K562 (cell line): ENCODE measurements around the gene NOD2. TPM values are rescaled to one million over a fixed set of nuclear protein-coding genes. Genes with fewer than 3 reads are reported as not detected.

Experiments used
- ATAC-seq: fragments of 200-7000 bp; cut with Tn5 transposase; 3 replicates; pipeline ENCODE4 v1.9.1; 2020; ENCODE audit warnings: moderate library complexity
- BruUV-seq: library from RNA; stranded (reverse); fragments of 400-500 nt; replicated peaks from 2 replicates; lab custom pipeline; 2021; lab: Mats Ljungman, UMichigan
- CTCF ChIA-PET: fragments of 300-600 bp; formaldehyde crosslinking; extraction: SDS; loops from one replicate; lab custom pipeline; 2021; ENCODE audit warnings: low intra/inter-chr PET ratio; lab: Yijun Ruan, JAX
- POLR2A ChIA-PET: fragments of 300-600, 350-650 bp; sonication (Branson Sonifier 250); formaldehyde crosslinking; extraction: SDS; loops from one replicate; lab custom pipeline; 2021; ENCODE audit warnings: antibody characterized with exemption, inconsistent platforms; lab: Yijun Ruan, JAX
- DNase-seq, 4 experiments: peaks; one replicate each; pipeline versions ENCODE4 v3.0.0 to v3.0.0-alpha.2; 2011 to 2018; ENCODE audit warnings: low spot score in 3 of 4, mixed read lengths in 3 of 4; ENCODE audit errors: extremely low read depth in 1 of 4
- FAIRE-seq: peaks from 2 replicates; lab custom pipeline; 2011; peaks lifted over from hg19 to GRCh38; lab: Jason Lieb, UNC
- H2AFZ ChIP-seq: 2 replicates; pipeline ENCODE4 v1.6.0; 2011; ENCODE audit warnings: low read depth, low read length, control low read depth, inconsistent platforms
- H3K27ac ChIP-seq: fragments of 200-600 bp; 3 replicates; pipeline ENCODE4 v1.8.0; 2011; ENCODE audit warnings: low read depth, mild to moderate bottlenecking, control low read depth, inconsistent platforms, low read length, moderate library complexity, mixed read lengths; ENCODE audit errors: extremely low read depth
- H3K27me3 ChIP-seq, 2 experiments: fragments of 300-600 bp in 1 of 2; 2 replicates in 1 of 2; 3 replicates in 1 of 2; pipeline versions ENCODE4 v1.6.0 to v1.8.0; 2011; ENCODE audit warnings: inconsistent platforms in 2 of 2, low read length in 2 of 2, mild to moderate bottlenecking in 1 of 2, mixed read lengths in 1 of 2, moderate library complexity in 1 of 2; ENCODE audit not compliant: control insufficient read depth in 2 of 2, insufficient read depth in 2 of 2
- H3K36me3 ChIP-seq: fragments of 300-600 bp; 3 replicates; pipeline ENCODE4 v1.8.0; 2011; ENCODE audit warnings: mild to moderate bottlenecking, low read length, inconsistent platforms; ENCODE audit not compliant: control insufficient read depth, insufficient read depth
- H3K4me1 ChIP-seq, 2 experiments: fragments of 200-600 bp in 1 of 2; replicated peaks in 1 of 2; 2 replicates in 1 of 2; 3 replicates in 1 of 2; pipeline versions ENCODE4 v1.5.1 to v1.8.0; 2011; ENCODE audit warnings: inconsistent platforms in 2 of 2, low read length in 2 of 2, mild to moderate bottlenecking in 1 of 2, mixed read lengths in 1 of 2, moderate library complexity in 1 of 2; ENCODE audit not compliant: control insufficient read depth in 2 of 2, insufficient read depth in 2 of 2
- H3K4me2 ChIP-seq: 2 replicates; pipeline ENCODE4 v1.6.1; 2011; ENCODE audit warnings: low read length, control low read depth, inconsistent platforms, mixed read lengths; ENCODE audit not compliant: insufficient read depth
- H3K4me3 ChIP-seq: fragments of 200-600 bp; sonication (generic), shearing (Covaris generic); 2 replicates; pipeline ENCODE4 v1.5.1; 2016; ENCODE audit warnings: control low read depth, inconsistent platforms
- H3K79me2 ChIP-seq: fragments of 200-600 bp; 3 replicates; pipeline ENCODE4 v1.8.0; 2011; ENCODE audit warnings: low read length, inconsistent platforms; ENCODE audit not compliant: control insufficient read depth, insufficient read depth
- H3K9ac ChIP-seq, 2 experiments: 2 replicates each; pipeline versions ENCODE4 v1.6.0 to v1.6.1; 2011; ENCODE audit warnings: low read depth in 2 of 2, low read length in 2 of 2, control low read depth in 1 of 2, inconsistent platforms in 1 of 2, mild to moderate bottlenecking in 1 of 2, mixed read lengths in 1 of 2; ENCODE audit not compliant: insufficient read depth in 1 of 2
- H3K9me1 ChIP-seq: one replicate; pipeline ENCODE4 v1.6.0; 2011; ENCODE audit warnings: inconsistent platforms, mild to moderate bottlenecking, low read length, moderate library complexity; ENCODE audit not compliant: control insufficient read depth, insufficient read depth
- H3K9me3 ChIP-seq: replicated peaks from 2 replicates; pipeline ENCODE4 v1.5.1; 2011; ENCODE audit warnings: low read depth, low read length, inconsistent platforms; ENCODE audit not compliant: control insufficient read depth, insufficient read depth
- H4K20me1 ChIP-seq: replicated peaks from 2 replicates; pipeline ENCODE4 v1.6.1; 2011; ENCODE audit warnings: low read length, inconsistent platforms, mixed read lengths; ENCODE audit not compliant: control insufficient read depth, insufficient read depth
- CHD1 ChIP-seq: fragments of 200-600 bp; sonication (generic); IDR thresholded peaks from one replicate; pipeline ENCODE4 v1.6.1; 2012; ENCODE audit warnings: mild to moderate bottlenecking, moderate library complexity, low read length, inconsistent platforms
- FOXA1 ChIP-seq: fragments of 450-650 bp; IDR thresholded peaks from 2 replicates; pipeline ENCODE4 v1.6.1; 2016; ENCODE audit warnings: mild to moderate bottlenecking, borderline replicate concordance
- HDAC3 ChIP-seq: fragments of 450-650 bp; IDR thresholded peaks from 2 replicates; pipeline ENCODE4 v1.6.1; 2018; ENCODE audit warnings: borderline replicate concordance, mild to moderate bottlenecking, moderate library complexity; ENCODE audit not compliant: partially characterized antibody
- HDAC6 ChIP-seq: IDR thresholded peaks from 2 replicates; pipeline ENCODE4 v1.6.1; 2012; ENCODE audit warnings: low read depth, mild to moderate bottlenecking, control low read depth, inconsistent platforms, low read length, moderate library complexity
- MEIS2 ChIP-seq: fragments of 450-650 bp; IDR thresholded peaks from 2 replicates; pipeline ENCODE4 v1.6.1; 2014; ENCODE audit warnings: mild to moderate bottlenecking; ENCODE audit not compliant: partially characterized antibody
- NBN ChIP-seq: fragments of 450-650 bp; IDR thresholded peaks from 2 replicates; pipeline ENCODE4 v1.6.1; 2016; ENCODE audit warnings: low read depth, mild to moderate bottlenecking
- NCOA2 ChIP-seq, 2 experiments: fragments of 450-650 bp; IDR thresholded peaks; 2 replicates each; pipeline ENCODE4 v1.6.1; 2018; ENCODE audit warnings: mild to moderate bottlenecking in 2 of 2, moderate library complexity in 1 of 2; ENCODE audit not compliant: partially characterized antibody in 2 of 2
- TCFL5 ChIP-seq: fragments of 250-450 bp; sonication (Bioruptor Pico); conservative IDR thresholded peaks from 2 replicates; pipeline ENCODE4 v1.6.1; 2021; ENCODE audit warnings: mild to moderate bottlenecking, moderate library complexity, matching md5 sums
- THRAP3 ChIP-seq: fragments of 450-650 bp; IDR thresholded peaks from 2 replicates; pipeline ENCODE4 v1.6.1; 2016; ENCODE audit warnings: mild to moderate bottlenecking, inconsistent platforms, borderline replicate concordance
- ZNF408 ChIP-seq: fragments of 250-450 bp; sonication (Bioruptor Pico); IDR thresholded peaks from 2 replicates; pipeline ENCODE4 v1.4.0; 2020; ENCODE audit warnings: low read depth, mild to moderate bottlenecking, moderate library complexity
- ZNF740 ChIP-seq, 3 experiments: fragments of 200-800 bp in 1 of 3; sonication (Bioruptor generic) in 1 of 3; sonication (generic) in 1 of 3; formaldehyde crosslinking in 1 of 3; IDR thresholded peaks; 2 replicates each; pipeline versions ENCODE4 v1.6.1 to v1.8.0; 2016 to 2022; ENCODE audit warnings: mild to moderate bottlenecking in 2 of 3, missing compliant biosample characterization in 2 of 3, missing genetic modification characterization in 2 of 3, missing genetic modification reagents in 1 of 3
- WGBS: fragments of 100-300 bp; shearing (Covaris generic); methylation state at CpG from one replicate; pipeline ENCODE4 v1.1.6; 2016; ENCODE audit warnings: low coverage, mixed read lengths; ENCODE audit not compliant: insufficient coverage; ENCODE audit errors: missing lambda C conversion rate; 5-methylcytosine and 5-hydroxymethylcytosine counted together
- in situ Hi-C: fragments of 300-500 bp; cut with MboI; formaldehyde crosslinking; loops from 4 replicates; pipeline ENCODE4 v1.15.0; 2018; ENCODE audit warnings: inconsistent platforms, mixed read lengths
- intact Hi-C: fragments of 100-400 bp; cut with micrococcal nuclease; formaldehyde crosslinking; loops from 2 replicates; pipeline ENCODE4 v1.14.2; 2022
- polyA plus RNA-seq, 8 experiments: library from polyadenylated mRNA; depleted of rRNA in 4 of 8; stranded (reverse) in 5 of 8; unstranded in 3 of 8; fragments of >200 nt; fragmentation: Nextera tagmentation in 2 of 8; fragmentation: Illumina TruSeq in 1 of 8; extraction: Ambion mirVana in 2 of 8; extraction: Trizol in 1 of 8; gene quantifications; 2 replicates each; pipeline versions ENCODE4 v1.2.1 to v1.2.3, GENCODE V29; 2011 to 2014; ENCODE audit warnings: inconsistent platforms in 1 of 8, missing spikeins in 1 of 8
- total RNA-seq, 7 experiments: library from RNA; depleted of rRNA in 6 of 7; stranded (reverse); fragments of >200 nt in 6 of 7; fragmentation: Illumina TruSeq in 2 of 7; extraction: Trizol in 2 of 7; gene quantifications; 2 replicates each; pipeline versions ENCODE4 v1.2.1 to v1.2.3, GENCODE V29; 2011 to 2021; ENCODE audit warnings: low replicate concordance in 1 of 7

Gene NOD2
- total and polyA plus RNA-seq, 9 of the 15 experiments (the other 6 are each of a cell fraction or from before 2014, with no cell fraction given) = 0.04 TPM; not detected in 8

- no peak for TF ChIP-seq NBN
- no peak for TF ChIP-seq HDAC3
- TF ChIP-seq FOXA1 = no peak
- TF ChIP-seq MEIS2 = no peak
- no peak for TF ChIP-seq ZNF740 (CRISPR knock-in tag; IDR thresholded peaks at IDR 0.05)
- TF ChIP-seq ZNF740 (tag; IDR thresholded peaks at IDR 0.05) = no peak
- TF ChIP-seq ZNF408 (CRISPR knock-in tag) = no peak
- TF ChIP-seq NCOA2 (IDR thresholded peaks at IDR 0.05; ENCODE audit: partially characterized antibody in 2 of 2) = no peak
- TF ChIP-seq HDAC6 = no peak
- no peak for TF ChIP-seq THRAP3
- no peak for TF ChIP-seq TCFL5 (CRISPR knock-in tag)
- no peak for TF ChIP-seq CHD1
- 5% methylated on average over 10 of the region's 10 CpGs for WGBS
- Histone ChIP-seq H3K9me3 (no peaks in the 10 kb centered on the region), H3K9me1 (no peaks in the 10 kb centered on the region), H3K27ac (no peak overlapping the region), H3K4me1 (no peaks in the 10 kb centered on the region), H3K4me2 (no peak overlapping the region), H2AFZ (no peak overlapping the region), H3K27me3 (peaks cover 12 to 17% of the 10 kb centered on the region in 2 experiments; a peak in 3 of 5 replicates), H3K36me3 (no peaks in the 10 kb centered on the region), H3K9ac (no peak overlapping the region), H3K4me3 (no peak overlapping the region), H3K79me2 (no peaks in the 10 kb centered on the region), H4K20me1 (no peaks in the 10 kb centered on the region; the same call in 1 of the 2 replicates)
- POLR2A ChIA-PET = no interaction called here
- CTCF ChIA-PET = no interaction called here
- in situ Hi-C loops = no loop called here
- DNase-seq = no peak
- intact Hi-C loops = no loop called here
- BruUV-seq = no TSS peak
- no peak for FAIRE-seq
- ATAC-seq = no peak
Measured at GRCh38 chr16:50731989-50732832, 38.8 kb downstream of the NOD2 start.
